Activated CD8-positive, alpha-beta memory T cell treated with anti-CD3 and anti-CD28 coated beads, Interleukin-2, amount 50 U/mL, for 4 hours (primary cell): ENCODE measurements around the gene WDR86.

ENCODE experiments used
- DNase-seq: peaks from one replicate; pipeline ENCODE4 v3.0.0-alpha.2; 2020

WDR86 gene

DNA sequence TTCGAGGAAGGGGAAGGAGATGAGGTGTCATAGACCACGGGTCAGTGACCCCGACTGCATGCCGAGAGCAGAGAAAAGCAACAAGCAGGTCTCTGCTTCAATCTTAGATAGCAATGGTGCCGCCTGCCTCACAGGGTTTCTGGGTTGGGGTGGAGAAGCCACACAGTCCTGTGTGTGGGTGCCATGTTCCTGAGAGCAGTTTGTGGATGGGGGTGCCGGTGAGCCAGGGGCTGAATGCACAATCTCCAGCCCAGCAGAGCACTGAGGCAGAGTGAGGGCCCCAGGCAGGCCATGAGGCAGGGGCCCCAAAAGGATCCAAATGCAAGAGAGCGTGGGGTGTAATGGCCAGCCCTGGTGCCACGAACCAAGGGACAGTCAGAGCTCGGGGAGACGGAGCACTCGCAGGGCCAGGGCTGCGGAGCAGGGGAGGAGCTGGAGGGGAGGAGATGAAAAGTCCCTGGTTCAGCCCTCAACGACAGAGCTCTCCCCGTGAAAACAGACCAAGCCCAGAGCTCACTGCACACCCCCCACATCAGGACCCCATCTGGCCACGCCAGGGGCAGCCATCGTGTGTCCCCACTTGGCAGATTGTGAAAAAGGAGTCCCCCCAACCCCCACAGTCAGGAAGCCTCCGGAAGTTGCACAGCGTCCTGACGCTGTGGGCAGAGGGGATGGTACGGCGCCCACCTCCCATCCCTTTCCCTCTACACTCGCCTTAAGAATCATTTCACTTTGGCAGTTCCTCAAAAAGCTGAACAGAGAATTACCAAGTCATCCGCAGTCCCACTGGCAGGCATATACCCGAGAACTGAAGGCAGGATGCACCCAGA, 19.9 kb downstream of the WDR86 start:
- no peak for DNase-seq

GRCh38 chr7:151389096-151389767, 20.6 kb downstream of the WDR86 start:
- DNase-seq = no peak

DNA sequence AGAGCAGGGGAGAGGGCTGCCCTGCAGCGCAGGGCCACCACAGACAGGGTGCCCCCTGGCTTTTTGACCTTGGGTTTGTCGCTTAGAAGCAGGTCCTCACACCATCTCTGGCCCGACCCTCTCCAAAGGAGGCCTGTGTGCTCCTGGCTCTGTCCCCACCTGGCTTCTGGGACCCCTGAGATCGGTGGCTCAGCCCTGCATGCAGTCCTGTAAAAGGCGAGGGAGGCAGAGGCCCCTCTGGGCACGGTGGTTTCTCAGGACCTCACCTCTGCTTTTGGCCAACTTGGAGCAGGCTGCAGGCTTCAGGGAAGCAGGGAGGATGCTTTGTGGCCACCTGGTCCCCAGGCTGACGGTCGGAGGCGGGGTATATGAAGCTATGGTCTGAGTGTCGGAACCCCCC, 21.4 kb downstream of the WDR86 start:
- no peak for DNase-seq

- DNase-seq = no peak
Observed at GRCh38 chr7:151388007-151388297, 21.9 kb downstream of the WDR86 start.

- no peak for DNase-seq
Observed at GRCh38 chr7:151387161-151388006, 22.5 kb downstream of the WDR86 start.

DNA sequence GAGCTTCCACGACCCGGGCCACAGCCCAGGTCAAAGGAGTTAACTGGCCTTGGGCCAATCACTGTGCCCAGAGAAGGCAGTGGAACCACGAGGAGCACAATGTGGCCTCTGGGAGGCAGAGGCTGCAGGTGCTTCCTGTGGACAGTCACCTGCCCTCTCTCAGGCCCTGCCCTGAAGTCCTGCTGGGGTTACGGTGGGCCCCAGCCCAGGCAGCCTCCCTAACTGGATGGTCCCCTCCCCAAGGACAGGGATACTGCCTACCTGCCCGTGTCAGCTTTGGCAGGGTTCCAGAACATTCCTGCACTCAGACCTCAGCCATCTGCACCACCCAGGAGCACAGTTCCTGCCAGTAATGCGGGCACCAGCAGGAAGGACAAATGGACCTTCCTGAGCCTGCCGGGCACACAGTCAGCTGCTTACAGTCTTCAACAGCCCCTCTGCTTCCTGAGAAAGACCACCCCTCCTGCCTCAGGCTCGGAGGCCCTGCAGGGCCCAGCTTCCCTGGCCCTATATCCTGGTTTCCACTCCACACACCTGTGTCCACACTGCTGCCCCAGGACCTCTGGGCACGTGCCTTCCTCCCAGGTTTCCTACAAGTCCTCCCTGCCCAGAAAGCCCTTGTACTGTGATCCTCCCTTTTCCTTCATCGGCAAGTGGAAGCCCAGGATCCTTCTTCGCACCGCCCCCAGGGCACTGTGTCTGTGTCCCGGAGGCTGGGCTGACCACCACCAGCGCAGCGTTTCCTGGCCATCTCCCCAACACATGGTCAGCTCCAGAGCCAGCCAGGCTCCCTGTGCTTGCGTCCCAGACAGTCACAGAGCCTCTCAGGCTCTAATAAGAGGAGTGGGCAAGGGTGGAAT, 23.3 kb downstream of the WDR86 start:
- no peak for DNase-seq

GRCh38 chr7:151385626-151386300, 24.1 kb downstream of the WDR86 start:
- no peak for DNase-seq

DNA sequence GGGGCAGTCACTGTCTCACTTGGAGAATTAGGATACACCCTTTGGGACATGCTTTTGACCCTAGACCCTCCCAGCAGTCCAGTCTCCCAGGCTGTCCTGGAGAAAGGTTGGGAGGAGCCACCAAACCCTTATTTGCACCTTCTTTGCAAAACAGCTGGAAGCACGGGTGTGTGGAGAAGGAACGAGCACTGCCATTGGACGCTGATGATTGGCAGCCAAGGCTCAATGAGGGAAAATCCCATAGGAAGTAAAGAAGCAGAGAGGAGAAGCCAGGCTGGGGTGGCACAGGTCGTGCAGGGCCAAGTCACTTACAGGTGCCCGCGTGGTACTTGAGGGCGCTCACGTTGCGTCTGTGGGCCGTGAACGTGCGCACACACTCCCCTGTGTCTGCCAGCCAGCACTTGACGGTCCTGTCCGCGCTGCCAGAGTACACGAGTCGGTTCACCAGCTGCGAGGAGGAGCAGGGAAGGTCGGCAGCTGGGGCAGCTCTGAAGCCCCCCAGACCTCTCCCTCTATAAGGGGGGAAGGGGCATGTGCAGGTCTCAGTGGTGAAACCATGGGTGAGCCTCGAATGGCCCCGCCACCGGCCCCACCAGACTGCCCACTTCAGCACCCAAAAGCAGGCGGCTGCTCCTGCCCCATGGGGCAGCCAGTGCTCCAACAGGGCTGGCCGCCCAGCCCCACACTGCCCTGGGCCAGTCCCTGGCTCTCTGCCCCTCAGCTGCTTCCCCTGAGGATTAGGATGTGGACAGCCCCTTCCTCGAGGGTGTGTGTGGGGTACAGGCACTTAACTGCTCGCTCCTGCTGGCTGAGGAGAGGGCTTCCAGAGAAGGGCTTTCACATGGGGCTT, 24.8 kb downstream of the WDR86 start:
- no peak for DNase-seq

DNA sequence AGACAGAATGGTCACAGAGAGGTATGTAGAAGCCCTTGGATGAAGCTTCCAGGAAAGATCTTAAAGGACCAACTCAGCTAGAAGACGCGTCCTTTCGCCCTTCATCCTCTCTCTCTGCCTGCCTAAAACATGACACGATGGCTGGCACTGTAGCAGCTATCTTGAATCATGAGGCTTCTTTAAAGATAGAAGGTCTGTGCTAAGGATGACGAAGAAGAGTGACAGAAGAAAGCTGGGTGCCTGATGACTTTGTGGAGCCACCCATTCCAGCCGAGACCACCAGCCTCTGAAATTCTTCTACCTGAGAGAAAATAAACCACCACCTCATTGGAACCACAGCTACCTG, 25.5 kb downstream of the WDR86 start:
- DNase-seq = no peak

DNA sequence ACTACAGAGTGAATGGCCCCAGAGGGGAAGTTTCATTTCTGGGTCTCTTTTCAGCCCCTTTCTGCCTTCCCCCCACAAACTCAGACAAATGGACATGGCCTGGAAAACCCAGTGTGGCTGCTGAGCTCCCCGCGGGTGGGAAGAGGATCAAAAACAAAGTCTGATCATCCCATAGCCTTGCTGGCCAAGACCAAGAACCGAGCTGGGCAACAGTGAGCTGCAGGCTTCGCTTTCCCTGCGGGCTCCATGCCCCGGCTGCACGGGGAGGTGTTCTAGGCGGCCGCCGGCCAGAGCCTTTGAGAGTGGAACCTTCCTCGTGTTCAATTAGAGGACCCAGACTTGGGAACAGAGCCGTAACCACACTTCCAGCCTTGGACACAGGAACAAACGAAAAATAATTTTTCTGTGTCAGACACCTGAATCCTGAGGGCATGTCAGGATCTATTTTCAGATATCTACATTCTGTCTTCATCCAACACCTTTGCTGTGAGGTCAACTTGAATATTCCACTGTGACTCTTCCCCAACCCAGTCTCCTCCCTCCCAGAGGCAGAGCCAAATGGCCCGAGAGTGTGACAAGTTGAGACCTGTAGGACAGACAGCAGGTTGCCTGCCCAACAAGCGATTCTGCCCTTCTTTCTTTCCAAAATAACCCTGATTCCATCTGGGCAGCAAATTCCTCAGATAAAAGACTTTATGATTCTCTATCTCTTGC, 26.0 kb downstream of the WDR86 start:
- no peak for DNase-seq

DNA sequence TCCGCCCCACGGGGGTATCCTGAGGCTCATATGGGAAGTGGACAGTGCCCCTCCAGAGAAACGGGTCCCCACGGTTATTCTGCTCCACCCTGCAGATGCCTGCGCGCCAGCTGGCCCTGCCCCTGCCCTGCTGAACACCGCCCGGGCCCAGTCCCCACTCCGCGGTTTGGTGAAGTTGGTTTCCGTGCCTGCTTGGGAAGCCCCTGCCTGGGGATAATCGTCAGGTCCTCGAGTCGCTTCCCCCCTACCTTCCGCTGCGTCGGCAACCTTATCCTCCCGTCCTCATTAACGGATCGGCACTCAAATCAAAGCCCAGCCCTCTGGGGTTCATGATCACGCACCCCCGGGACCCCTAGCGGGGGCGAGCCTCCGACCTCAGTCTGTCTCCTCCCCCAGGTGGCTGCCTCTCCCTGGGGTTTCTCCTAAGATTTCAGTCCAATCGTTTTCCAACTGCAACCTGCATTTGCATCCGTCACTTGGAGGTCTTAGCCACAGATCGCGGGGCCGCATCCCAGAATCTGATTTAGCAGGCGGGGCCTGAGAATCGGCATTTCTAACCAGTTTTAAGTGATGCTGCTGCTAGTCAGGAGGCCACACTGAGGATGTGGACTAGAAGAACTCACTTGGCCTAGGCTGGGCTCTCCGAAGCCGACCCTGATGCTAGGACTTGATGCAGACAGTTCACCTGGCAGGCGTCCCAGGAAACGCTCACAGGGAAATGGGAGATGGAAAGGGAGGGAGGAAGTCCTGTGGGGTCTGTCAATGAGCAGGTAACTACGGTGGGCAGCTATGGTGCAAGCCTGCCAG, 27.6 kb downstream of the WDR86 start:
- no peak for DNase-seq

GRCh38 chr7:151381348-151382078, 28.3 kb downstream of the WDR86 start:
- DNase-seq = peak; percentile 59

DNA sequence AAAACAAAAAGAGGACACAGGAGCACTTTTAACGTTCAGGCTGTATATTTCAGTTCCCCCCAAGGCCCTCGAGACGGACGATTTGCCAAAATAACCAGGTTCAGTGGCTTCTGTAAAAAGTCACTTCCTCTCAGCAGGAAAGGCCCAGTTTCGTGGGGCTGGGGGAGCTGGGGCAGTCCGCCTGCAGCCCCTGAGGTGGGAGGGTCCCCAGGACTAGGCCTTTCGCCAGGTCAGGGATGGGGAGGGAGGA, 28.8 kb downstream of the WDR86 start:
- DNase-seq = no peak

GRCh38 chr7:151380199-151381097, 29.4 kb downstream of the WDR86 start:
- no peak for DNase-seq

GRCh38 chr7:151379534-151380198, 30.2 kb downstream of the WDR86 start:
- no peak for DNase-seq

DNA sequence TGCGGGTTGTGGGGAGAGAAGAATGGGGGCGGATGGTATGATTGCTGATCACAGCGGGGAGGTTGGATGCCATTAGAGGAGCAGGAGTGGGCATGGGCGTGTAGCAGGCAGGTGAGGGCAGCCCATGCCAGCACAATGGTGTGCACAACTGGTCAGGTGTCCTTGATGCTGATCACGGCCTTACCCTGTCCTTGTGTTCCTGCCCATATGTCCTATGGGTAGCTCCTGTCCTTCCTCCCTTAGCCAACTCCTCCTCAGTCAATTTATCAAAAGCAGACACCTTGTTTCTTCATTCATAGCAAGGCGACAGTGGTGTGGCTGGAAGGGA, 30.7 kb downstream of the WDR86 start:
- no peak for DNase-seq

GRCh38 chr7:151378496-151379192, 31.2 kb downstream of the WDR86 start:
- DNase-seq = no peak
